GM19467 (cell line): Measurements from ENCODE around the gene MYH7B.

Source experiments
- ATAC-seq: cut with Tn5 transposase; IDR thresholded peaks from one replicate; pipeline ENCODE4 v1.9.1; 2021; ENCODE audit warnings: mild to moderate bottlenecking, moderate library complexity; ENCODE audit not compliant: unreplicated experiment

MYH7B gene

DNA sequence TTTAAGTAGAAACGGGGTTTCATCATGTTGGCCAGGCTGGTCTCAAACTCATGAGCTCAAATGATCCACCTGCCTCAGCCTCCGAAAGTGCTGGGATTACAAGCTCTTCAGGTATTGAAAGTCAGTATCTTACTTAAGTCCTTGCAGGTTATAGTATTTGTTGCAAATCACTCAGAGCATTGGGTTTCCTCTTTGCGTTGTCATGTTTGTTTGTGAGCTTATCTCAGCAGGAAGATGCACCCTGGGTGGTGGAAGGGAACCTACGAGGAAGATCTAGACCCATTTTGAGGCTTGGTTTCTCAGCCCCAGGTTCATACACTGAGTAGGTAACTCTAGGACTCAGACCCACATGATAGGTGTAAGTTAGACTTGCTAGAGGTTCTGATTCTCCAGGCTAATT, 18.6 kb downstream of the MYH7B start:
- ATAC-seq = no peak

DNA sequence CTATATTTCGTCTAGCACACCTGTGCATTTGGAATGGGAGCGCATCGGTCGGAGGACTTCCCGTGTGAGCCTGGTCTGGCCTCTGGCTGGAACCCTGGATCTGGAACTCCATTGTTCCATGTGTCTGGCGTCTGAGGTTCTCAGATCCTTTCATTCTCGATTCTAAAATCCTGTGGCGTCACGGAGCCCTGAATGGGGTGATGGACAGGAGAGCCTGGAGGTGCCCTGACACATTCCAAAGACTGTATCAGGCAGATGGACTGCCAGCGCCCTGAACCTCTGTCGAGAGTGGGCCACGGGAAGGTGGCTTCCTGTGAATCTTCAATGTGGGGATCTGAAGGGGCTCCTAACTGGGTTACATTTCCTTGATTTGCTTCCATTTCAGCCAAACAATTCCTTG, 20.6 kb downstream of the MYH7B start:
- no peak for ATAC-seq

DNA sequence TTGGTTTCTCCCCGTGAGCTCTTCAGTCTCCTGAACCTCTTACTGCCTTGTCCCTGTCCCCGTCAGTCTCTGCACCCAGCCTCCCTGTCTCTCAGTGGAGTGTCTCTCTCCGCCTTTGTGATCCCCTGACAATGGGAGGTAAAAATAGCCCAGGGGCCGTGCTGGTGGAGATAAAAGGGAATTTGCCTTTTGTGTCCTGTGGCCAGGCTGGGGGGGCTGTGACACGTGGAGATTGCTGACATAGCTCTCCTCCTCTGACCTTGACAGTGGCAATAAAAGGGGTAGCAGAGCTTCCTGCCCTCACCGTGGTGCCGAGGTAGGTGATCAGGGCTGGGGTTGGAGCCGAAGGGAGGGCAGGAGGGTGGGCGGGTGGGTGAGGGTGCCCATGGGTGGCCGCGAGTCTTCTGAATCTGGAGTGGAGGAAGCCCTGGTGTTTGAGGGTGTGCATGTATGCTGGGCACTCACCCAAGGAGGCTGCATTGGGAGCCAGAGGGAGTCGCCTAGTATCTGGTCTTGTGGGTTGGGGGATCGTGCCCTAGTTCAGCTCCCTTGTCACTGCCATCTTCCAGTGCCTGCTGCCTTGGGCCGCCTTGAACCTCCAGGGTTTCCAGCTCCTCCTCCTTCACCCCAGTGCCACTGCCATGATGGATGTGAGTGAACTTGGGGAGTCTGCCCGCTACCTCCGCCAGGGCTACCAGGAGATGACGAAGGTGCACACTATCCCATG, 21.9 kb downstream of the MYH7B start:
- no peak for ATAC-seq

DNA sequence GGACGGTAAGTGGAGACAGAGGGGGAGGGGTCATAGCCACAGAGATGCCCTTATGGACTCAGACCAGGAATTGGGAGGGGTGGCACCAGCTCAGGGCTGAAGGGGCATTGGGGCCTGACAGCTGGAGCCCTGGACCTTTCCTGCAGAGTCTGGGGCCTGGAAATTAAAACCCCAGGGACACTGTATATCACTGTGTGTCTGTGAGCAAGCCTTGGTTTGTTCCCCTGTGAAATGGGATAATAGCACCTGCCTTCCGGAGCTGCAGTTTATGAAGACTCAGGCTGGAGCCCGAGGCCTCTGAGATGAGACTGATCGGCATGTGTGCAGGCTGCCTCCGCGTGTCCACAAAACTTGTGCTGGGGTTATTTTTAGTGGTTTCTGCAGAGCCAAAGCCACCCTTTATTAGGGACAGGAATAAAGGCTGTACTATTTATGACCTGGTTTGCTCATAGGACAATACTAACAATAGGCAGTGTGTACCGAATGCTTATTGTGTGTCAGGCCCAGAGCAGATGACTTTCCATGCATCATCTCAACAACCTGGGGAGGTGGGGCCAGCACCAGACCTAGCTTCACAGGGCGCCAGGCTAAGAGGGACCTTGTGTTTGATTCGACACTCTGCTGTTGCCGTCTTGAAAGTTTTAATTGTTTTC, 22.6 kb downstream of the MYH7B start:
- no peak for ATAC-seq

DNA sequence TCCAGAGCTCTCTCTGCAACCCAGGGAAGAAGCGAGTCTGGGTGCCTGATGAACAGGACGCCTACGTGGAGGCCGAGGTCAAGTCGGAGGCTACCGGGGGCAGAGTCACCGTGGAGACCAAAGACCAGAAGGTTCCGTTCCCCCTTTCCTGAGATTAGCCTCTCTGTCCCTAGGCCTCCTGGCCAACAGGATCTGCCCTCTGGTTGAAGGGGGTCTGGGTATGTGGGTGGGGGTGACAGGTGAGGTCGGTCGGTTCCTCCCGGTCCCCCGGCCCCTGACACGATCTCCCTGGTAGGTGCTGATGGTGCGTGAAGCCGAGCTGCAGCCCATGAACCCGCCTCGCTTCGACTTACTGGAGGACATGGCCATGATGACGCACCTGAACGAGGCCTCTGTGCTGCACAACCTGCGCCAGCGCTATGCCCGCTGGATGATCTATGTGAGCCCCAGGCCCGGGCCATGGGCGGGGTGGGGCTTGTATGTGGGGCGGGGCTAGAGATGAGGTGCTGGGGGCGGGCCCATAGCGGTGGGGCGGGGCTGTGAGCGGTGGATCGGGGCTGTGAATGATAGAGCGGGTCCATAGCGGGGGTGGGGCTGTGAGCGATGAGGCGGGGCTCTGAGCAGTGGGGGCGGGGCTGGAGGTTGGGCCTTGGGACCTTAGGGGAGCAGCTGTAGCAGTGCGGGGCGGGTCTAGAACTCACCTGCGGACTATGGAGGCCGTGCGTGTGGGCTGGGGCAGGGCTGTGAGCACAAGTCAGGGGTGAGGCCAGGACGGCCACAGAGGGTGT, 23.9 kb downstream of the MYH7B start:
- no peak for ATAC-seq

DNA sequence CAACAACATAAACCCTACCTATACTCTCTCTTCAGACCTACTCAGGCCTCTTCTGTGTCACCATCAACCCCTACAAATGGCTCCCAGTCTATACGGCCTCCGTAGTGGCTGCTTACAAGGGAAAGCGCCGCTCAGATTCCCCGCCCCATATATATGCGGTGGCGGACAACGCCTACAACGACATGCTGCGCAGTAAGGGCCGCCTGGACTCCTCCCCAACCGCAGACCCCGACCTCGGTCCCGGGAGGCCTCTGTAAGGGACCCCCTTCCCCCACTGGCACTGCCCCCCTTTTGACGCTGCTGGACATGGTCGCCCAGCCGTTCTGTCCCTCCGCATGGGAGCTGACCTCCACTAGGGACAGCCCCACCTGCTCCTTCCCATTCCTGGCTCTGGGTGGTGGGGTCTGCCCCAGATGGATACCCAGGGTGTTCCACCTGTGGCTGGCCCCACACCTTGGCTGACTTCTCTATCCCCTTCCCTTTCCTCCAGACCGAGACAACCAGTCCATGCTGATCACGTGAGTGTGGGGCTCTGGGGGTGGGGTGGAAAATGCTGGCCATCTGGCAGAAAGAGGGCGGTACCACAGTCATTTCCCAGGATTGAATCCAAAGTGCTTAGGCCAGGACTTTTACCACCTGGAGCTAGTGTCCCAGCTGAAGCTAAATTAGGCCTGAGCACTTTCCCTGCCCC, 25.0 kb downstream of the MYH7B start:
- ATAC-seq = no peak

DNA sequence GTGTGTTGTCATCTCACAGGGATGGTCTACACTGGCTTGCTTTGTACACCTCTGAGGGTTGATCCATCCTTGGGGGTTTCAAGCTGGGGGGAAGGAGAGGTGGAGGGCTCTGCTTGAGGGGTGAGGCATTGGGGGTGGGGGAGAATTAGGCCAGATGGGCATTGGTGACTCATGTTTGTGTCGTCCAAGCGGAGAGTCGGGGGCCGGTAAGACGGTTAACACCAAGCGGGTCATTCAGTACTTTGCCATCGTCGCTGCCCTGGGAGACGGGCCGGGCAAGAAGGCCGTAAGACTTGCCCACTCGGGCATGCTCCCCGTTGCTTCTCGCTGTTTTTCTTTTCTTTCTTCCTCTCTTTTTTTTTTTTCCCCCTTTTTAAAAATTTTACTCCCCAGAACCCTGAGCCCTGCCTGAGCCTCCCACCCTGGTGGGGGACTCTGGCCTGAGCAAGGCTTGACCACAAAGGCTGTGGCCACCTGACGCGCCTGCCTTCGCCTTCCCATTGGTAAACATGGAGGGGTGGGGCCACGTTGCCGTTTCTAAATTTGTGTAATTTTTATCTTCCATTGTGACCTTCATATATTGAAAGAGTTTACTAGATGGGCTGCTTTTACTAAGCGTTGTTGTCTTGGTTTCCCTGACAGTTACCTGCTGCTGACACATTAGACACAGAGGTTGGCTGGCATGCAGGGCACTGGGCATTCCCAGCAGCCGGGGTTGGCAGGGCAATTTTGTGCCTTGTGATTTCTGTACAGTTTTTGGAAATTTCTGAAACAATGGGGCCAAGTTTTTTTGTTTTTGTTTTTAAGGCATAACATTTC, 26.8 kb downstream of the MYH7B start:
- no peak for ATAC-seq

DNA sequence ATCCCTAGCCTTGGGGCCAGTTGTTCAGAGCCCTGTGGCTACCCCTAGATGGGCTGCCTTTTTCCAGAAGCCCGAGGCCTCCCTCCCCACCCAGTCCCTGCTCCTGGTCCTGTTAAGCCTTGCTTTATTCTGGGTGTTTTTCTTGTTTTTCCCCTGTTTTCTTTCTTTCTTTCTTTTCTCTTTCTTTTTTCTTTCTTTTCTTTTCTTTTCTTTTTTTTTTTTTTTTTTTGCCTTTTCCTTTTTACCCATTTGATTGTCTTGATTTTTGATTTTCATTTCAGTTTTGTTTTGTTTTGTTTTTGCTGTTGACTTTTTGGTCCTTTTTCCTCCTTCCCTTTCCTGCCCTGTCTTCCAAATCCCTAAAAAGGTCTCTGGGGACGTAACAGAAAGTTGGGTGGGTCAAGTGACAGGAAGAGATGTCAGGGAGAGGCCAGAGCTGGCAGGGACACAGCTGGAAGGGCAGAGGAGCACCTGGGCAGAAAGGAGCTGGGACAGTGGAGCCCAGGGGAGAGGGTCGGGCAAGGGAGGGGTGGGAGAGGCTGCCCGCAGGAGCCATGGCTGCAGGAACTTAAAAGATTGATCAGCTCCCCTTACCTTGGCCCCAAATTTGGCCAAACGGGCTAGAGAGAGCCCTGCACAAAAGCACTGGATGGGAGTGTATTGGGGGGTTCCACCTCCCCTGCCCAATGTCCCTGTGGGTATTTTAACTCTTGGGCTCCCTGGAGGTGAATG, 27.6 kb downstream of the MYH7B start:
- ATAC-seq = no peak

GRCh38 chr20:34983995-34984735, 28.5 kb downstream of the MYH7B start:
- ATAC-seq = no peak

DNA sequence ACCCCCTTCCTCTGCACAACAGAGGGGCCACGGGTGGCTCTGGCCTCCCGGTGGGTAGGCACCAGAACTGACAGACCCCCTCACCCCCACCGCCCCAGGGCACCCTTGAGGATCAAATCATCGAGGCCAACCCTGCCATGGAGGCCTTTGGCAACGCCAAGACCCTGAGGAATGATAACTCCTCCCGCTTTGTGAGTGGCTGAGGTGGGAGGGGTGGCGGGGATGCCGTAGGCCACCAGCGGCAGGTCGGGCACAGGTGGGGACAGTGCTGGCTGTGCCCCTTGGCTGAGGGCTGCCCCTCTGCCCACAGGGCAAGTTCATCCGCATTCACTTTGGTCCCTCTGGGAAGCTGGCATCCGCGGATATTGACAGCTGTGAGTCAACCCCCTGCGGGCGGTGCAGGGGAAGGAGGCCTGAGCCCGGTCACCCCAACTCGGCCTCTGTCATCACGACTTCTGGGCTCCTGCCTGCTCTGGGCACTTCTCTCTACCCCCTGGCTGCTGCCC, 29.1 kb downstream of the MYH7B start:
- ATAC-seq = no peak

GRCh38 chr20:34985461-34986310, 30.0 kb downstream of the MYH7B start:
- ATAC-seq = no peak

DNA sequence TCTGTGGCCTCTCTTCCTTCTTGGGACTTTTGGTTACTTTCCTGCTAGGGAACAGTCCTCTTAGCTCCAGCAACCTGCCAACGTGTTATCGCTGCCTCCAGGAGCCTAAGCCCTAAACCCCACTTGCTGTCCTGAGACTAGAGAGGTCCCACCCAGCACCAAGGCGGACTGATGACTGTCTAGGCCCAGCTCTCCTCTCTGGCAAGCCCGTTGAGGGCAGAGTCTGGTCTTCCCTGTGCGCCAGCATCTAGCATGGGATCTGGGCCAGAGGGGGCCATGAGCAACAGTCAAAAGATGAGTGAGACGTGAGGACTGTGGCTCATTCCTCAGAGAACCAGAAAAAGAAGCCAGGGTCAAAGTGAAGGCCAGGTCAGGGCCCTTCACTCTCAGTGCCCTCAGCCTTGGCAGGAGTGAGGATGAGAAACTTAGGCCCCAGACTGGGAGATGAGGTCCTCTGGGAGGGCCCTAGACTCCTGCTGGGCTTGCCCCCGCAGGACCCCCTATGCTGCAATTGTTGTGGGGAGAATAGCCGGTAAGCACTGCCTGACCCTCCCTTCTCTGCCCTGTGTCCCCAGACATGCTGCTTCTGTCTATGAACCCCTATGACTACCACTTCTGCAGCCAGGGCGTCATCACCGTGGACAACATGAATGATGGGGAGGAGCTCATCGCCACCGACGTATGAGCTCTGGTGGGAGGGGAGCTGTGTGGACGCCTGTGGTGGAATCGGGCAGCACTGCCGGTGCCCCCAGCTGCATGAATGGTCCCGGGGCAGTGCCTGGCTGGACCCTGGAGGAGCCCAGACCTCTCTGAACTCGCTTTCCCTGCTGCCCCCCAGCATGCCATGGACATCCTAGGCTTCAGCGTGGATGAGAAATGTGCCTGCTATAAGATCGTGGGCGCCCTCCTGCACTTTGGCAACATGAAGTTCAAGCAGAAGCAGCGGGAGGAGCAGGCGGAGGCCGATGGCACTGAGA, 30.9 kb downstream of the MYH7B start:
- ATAC-seq = no peak

DNA sequence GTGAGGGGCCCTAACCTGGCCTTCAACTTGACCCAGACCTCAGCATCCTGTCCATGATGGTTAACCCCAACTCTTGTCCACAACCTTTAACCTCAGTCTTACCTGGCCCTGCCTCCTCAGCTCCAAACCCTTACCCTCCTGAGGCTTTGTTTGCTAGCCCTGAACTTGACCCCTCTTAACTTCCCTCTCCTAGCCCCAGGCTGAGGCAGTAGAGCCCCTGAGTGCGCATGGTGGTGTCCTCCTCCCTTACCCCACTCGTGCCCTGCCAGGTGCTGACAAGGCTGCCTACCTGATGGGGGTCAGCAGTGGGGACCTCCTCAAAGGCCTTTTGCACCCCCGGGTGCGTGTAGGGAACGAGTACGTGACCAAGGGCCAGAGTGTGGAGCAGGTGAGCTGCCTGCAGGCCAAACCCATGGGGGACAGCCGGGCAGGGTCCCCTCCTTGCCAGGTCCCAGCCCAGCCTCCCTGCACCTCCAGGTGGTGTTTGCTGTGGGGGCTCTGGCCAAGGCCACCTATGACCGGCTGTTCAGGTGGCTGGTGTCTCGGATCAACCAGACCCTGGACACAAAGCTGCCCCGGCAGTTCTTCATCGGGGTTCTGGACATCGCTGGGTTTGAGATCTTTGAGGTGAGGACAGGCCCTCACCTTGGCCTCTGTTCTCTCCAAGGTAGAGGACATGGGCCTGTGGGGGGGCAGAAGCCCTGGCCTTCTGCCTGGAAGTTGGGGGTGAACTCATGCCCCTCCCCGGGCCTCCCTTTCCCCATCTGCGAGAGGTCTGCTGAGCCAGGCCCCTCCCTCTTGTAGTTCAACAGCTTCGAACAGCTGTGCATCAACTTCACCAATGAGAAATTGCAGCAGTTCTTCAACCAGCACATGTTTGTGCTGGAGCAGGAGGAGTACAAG, 31.9 kb downstream of the MYH7B start:
- no peak for ATAC-seq

GRCh38 chr20:34988191-34988540, 32.5 kb downstream of the MYH7B start:
- no peak for ATAC-seq

- no peak for ATAC-seq
These were observed 33.5 kb downstream of the MYH7B start for GRCh38 chr20:34989118-34989517.

DNA sequence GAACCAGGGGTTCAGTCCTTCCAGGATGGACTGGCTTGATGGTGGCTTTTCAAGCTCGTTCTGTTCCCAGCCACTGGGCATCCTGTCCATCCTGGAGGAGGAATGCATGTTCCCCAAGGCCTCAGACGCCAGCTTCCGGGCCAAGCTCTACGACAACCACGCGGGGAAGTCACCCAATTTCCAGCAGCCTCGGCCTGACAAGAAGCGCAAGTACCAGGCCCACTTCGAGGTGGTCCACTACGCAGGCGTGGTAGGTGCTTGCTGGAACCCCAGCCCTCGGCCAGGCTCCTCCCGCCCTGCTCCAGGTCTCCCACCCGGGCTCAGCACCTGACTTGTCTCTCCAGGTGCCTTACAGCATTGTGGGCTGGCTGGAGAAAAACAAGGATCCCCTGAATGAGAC, 34.0 kb downstream of the MYH7B start:
- no peak for ATAC-seq
